Measurements from ENCODE around the gene REP15.
"Not testable (repeated sequence)": the region's sequence is repeated elsewhere in the genome, so short reads cannot be mapped to it uniquely, and the experiment has no call there.

Gene REP15

DNA sequence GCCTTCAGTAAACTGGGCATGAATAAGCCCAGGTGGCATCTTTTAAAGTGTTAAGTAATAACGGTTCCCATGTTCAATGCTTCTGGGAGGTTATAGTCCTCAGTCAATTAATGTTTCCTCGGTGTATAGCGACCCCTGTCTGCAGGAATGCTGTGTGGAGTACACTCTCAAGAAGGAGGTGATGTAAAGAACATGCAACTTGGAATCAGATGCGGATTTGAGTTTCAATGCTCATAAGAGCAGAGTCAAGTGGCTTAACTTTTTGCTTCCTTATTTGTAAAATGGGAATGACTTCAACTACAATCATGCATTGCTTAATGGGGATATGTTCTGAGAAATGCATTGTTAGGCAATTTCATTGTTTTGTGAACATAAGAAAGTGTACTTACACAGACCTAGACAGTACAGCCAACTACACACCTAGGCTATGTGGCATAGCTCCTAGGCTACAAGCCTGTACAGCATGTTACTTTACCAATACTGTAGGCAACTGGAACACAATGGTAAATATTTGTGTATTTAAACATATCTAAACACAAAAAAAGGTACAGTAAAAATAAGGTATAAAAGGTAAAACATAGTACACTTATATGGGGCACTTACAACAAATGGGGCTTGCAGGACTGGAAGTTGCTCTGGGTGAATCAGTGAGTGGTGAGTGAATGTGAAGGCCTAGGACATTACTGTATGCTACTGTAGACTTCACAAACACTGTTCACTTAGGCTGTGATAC is 7.6 kb downstream of the REP15 start:
- peak; percentile 85 for DNase-seq

DNA sequence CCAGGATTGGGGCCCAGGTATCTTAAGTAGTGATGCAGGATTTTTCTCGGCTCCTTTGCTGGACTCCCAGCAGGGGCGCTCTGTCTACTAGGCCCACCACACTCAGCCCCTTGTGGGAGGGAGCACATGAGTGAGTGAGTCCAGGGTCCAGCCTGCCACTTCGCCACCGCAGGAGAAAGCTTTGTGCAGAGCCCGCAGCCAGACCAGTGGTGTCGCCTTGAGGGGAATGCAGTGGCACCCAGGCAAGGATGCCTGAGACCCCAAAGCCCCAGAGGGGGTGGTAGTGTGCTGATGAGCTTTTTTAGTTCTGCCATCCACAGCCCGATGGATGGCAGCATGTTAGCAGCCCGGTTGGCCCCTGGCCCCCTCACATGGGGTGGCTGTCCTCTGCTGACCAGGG is 9.0 kb downstream of the REP15 start:
- DNase-seq = no peak

DNA sequence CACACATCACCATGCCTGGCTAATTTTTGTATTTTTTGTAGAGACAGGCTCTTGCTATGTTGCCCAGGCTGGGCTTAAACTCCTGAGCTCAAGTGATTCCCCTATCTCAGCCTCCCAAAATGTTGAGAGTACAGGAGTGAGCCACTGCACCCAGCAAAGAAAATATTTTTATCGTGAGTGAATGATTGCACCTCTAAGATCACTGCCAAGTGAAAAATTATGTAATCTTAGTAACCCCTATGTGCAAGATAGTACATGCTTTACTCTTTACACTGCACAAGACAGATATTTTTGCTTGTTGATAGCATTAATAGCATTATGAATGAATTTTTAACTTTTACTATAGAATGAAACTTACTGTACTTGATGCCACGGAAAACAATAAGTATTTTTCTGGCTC is 11.0 kb downstream of the REP15 start:
- DNase-seq = no peak

- no peak for DNase-seq
Measured at GRCh38 chr12:27709212-27709931, 13.1 kb downstream of the REP15 start.

DNA sequence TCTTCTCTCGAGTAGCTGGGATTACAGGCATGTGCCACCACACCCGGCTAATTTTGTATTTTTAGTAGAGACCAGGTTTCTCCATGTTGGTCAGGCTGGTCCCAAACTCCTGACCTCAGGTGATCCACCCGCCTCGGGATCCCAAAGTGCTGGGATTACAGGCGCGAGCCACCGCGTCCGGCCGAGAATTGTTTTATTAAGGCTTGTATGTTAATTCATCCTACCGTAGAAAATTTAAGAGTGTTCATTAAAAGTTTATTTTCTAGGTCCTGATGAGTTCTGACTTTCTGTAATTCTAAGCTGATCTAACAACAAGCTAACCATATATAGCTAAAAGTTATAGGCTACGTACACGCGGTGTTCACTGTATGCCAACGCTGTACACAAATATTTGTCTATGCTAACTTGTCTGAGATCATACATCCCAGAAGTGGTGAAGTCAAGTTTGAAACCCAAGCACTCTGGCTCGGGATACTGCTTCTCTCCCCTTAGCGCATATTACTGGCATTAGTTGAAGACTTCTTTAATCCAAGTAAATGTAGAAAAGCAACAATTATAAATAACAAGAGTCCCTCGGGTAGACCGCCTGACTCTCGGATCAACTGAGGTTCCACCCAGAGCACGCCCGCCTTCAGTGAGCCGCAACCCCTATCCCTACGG is 13.8 kb downstream of the REP15 start:
- DNase-seq = no peak

GRCh38 chr12:27710592-27711316 is 14.5 kb downstream of the REP15 start, which contains the start of gene MRPS35:
TSS of gene MRPS35 (plus strand) at chr12:27710832. CDS start at chr12:27710844, 12 bp downstream.
- peak; percentile 97 for DNase-seq

DNA sequence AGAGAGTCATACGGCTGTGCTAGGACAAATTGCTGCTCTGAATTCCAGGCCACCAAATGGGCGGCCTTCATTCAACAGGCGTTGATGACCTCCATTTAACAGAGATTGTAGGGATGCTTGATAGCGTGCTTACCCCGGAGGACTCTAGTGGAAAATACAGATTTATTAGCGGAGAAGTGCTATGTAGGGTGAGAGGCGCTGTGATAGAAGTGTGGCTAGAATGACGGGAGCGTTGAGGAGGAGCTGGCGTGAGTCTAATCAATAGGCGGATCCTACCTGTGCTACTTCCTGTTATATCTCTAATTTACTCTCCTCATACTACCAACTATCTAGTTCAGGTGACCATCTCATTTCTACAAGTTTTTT is 15.1 kb downstream of the REP15 start:
- DNase-seq = no peak

GRCh38 chr12:27711967-27712366 is 15.7 kb downstream of the REP15 start:
- no peak for DNase-seq

DNA sequence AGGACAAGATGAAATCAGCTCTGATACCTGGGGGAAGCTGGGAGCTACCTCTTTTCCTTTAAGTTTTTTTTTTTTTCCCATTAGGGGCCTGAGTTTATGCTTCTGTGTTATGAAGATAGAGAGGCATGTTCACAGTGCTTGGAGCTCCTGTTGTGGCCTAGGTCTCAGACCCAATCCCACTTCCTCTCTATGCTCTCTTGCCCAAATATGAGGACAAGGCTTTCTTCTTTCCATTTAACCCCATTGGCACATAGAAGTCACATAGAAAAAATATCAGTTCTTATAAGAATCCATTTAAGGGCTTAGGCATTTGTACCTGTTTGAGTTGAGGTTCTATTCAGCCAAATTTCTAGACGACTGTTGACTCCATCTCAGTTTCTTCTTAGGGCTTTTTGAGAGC is 27.0 kb downstream of the REP15 start:
- DNase-seq = no peak

- DNase-seq = no peak
Measured at GRCh38 chr12:27730097-27730588, 33.9 kb downstream of the REP15 start.

DNA sequence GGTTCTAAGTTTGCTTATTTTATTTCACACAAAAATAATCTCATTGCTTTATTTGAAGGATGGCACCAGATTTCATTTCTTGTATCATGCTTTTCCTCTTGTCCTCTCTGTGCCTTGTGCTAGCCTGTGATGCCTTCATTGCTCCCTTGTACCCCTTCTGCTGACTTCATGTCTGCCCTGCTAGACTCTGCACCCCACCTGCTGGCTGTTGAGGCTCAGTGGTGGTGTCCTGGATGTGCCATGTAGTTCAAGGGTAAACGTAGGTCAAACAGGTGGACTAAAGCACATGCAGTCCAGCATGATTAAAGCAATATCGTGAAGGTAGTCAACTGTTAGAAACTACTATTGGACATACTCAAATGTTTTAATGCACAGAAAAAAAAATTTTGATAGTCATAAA is 36.0 kb downstream of the REP15 start:
- no peak for DNase-seq

DNA sequence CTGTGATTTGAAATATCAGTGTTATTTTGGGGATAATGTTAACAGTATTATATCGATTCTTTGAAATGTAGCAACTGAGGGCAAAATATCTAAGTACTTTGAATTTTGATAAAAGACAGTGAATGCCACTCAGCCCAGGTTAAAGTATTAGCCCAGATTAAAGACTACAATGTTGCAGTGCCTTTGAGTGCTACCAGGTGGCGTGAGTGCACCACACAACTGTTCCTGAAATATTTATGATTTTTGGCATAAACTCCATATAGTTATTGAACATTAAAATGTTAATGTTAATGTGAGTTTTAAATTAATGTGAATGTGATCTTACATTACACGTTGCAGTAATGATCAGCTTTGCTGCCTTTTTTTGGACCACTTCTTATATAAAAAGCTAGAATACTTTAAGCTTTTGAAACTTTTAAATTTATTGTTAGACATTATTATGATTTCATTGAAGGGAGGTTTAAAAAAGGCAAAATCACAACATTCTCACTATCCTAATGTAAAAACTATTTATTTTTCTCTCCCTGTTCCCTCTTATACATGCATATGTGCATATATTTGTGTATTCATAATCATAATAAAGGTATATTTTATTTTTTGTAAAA is 36.9 kb downstream of the REP15 start:
- peak; percentile 75 for DNase-seq

DNA sequence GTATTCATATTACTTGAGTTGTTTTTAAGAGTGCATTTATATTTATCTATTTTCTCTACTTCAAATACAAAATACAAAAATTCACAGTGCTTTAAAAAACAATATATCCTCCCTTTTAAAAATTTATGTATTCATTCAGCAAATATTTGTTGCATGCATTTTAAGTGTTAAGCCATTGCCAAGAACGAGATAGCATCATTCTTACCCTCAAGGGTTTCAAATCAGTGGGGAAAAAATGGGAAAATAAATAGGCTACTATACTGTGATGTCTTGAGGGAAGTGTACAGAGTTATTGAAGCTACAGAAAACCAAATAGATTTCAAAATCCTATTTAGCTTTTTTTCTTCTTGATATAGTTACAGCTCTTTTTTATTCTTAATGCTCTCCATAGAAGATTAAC is 37.5 kb downstream of the REP15 start:
- DNase-seq = no peak

DNA sequence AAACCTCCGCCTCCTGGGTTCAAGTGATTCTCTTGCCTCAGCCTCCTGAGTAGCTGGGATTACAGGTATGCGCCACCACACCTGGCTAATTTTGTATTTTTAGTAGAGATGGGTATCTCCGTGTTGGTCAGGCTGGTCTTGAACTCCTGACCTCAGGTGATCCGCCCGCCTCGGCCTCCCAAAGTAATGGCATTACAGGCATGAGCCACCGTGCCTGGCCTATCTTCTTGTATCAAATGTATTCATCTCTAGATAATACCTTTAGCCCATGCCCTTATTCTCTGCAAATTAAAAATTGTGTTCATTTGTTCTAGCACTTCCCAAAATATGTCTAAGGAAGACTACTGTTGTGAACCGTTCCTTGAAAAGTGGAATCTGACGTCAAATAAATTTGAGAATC is 38.1 kb downstream of the REP15 start:
- DNase-seq = not testable (repeated sequence)

DNA sequence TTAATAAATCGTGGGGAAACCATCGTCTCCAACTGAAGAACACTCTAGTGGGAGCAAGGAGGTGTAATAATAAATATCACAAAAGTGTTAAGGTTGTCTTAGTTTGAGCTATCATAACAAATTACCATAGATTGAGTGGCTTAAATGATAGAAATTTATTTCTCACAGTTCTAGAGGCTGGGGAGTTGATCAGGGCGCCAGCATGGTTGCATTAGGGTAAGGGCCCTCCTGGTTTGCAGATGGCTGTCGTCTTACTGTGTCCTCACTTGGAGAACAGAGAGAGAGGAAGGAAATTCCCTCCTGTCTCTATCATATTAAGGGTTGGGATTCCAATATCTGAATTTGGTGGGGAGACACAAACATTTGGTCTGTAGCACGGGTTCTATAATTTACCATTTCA is 47.4 kb downstream of the REP15 start:
- DNase-seq = no peak

DNA sequence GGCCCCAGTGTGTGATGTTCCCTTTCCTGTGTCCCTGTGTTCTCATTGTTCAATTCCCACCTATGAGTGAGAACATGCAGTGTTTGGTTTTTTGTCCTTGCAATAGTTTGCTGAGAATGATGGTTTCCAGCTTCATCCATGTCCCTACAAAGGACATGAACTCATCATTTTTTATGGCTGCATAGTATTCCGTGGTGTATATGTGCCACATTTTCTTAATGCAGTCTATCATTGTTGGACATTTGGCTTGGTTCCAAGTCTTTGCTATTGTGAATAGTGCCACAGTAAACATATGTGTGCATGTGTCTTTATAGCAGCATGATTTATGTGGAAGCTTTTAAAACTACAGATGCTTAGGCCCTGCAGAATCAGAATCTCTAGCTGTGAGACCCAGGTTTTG is 49.5 kb downstream of the REP15 start:
- DNase-seq = not testable (repeated sequence)
